ENCODE measurements around the gene KCNK10. TPM values are rescaled to one million over a fixed set of nuclear protein-coding genes. Genes with fewer than 3 reads are reported as not detected.

Gene KCNK10
- polyA plus RNA-seq, 1 donor: 0.04 TPM

- no peak for DNase-seq
Observed at GRCh38 chr14:88318406-88318805, 4.7 kb downstream of the KCNK10 start.

DNA sequence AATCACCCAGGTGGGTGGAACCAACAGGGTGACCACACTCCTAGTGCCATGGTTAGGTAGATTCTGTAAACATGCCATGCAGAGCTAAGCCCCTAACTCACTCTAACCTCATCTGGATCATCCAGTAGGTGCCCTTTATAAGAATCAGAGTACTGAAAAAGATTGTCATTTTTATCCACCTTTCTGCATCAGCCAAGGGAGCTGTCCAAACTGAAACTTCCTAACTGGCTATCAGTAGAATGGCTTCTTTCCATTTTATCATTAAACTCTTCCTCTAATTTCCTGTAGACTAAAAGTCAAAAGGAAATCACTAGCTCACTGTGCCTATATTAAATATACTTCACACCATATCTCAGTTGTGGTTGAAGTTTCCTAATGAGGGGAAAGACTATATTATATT is 6.5 kb downstream of the KCNK10 start:
- DNase-seq: no peak

DNA sequence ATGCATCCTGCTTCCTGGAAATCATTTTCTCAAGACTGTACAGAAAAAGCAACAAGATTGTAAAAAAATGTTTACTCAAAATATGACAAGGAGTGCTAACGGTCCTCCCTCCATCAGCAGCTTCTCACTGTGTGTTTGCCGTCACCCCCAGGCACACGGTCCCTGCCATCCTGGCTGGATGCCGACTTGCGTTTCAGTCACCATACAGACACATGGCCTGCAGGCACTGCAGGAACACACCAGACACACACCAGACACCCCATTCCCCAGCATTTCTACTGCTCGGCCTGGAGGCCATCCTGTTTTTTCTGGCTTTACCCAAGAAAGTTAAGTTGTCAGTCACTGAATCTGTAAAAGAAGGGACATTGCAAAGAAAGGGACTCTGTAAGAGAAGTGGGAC is 10.8 kb downstream of the KCNK10 start:
- DNase-seq: no peak

- DNase-seq: no peak
Observed at GRCh38 chr14:88311780-88312179, 11.3 kb downstream of the KCNK10 start.

DNA sequence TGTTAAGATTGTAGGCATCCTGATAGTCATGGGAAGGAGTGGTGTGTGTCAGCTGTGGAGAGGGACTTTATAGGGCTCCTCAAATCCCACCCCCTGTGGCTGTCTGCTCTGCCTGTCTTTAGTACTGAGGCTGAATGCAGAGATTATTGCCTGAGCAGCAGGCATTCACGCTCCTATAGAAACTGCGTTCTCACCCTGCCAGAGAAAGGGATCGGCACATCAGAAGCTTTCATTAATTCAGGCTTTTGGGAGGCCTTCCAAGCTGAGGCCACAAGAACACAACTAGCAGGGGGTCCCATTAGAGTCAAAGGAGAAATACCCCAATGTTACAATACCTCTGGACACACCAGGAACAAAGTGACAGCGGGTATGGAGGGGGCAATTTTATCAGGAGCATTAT is 12.6 kb downstream of the KCNK10 start:
- no peak for DNase-seq

DNA sequence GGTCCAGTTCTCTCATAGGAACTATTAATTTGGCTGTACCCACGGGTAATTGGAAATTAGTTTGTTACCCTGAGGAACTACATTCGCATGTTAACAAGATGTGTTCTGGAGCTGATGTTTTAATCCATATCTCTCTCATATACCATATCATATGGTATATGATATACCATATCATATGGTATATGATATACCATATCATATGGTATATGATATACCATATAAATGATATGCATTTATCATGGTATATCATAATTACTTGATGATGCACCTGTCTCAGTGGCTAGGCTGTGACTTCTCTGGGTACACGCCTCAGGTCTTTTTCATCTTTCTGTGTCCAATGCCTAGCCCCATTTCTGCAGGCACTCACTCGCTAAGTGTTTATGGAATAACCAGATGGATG is 13.0 kb downstream of the KCNK10 start:
- DNase-seq: no peak

- no peak for DNase-seq
Observed at GRCh38 chr14:88305528-88306322, 17.3 kb downstream of the KCNK10 start.

- DNase-seq: no peak
Observed at GRCh38 chr14:88303041-88303440, 20.0 kb downstream of the KCNK10 start.

DNA sequence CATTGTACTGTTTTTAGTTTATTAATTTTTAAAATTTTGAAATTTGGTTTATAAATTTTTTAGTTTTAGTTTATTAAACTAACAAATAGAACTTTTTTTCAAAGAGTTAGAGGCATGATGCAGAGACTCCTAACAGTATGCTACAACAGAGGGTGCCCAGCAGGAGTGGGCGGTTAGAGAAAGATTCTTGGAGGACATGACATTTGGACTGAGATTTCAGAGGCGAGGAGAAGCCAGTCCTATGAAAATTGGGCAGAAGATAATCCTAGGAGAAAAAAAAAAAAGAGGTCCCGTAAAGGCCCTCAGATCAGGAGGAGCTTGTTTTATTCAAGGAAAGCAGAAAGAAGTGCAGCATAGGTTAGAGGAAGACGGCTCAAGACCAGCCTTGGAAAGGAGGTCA is 21.7 kb downstream of the KCNK10 start:
- DNase-seq: no peak

GRCh38 chr14:88300817-88301216 is 22.3 kb downstream of the KCNK10 start:
- no peak for DNase-seq

GRCh38 chr14:88299865-88300530 is 23.1 kb downstream of the KCNK10 start:
- no peak for DNase-seq

GRCh38 chr14:88297306-88297705 is 25.8 kb downstream of the KCNK10 start:
- no peak for DNase-seq

DNA sequence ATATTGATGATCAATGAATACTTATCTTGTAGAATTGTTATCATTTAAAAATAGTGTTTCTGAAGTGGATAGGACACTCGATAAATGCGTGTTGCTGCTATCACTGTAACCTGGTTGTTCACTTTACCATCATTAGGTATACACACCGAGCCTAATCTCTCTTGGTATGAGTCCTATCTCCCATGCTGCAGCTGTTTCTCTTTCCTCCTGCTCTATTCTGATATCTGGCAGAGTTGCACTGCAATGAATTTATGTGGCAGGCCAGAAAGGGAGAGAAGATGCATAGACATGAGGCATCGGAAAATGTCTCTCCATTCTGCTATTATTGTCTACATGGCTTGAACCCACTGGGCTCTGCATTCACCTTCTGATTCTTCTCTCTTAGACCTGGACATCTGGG is 26.7 kb downstream of the KCNK10 start:
- DNase-seq: no peak

DNA sequence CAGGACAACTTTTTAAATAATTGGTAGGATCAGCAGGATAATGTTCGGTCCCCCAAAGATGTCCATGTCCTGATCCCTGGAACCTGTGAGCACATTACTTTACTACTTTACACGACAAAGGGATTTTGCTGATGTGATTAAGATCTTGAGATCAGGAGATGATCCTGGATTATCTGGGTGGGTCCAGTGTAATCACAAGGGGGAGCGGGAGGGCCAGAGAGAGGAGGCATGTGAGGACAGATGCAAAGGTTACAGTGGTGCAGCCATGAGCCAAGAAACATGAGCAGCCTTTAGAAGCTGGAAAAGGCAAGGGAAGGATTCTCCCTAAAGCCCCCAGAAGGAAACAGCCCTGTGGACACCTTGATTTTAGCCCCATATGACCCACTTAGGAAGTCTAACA is 33.1 kb downstream of the KCNK10 start:
- no peak for DNase-seq

DNA sequence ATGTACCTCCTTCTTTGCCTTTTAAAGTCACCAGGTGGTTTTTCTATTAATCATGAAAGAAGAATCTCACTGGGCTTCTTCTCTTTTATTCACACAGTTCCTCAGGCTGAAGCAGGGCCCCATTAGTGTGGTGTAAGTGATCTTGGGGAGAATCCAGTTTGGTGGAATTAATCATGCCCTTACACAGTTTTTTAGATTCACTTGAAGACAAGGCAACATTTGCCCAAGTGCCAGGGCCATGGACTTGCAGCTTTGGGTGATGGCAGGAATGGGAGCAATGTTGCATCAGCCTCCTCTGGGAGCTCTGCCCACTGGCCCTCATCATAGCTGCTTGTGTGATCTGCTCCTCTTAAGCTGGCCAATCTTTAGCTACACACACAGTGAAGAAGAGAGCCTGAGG is 33.8 kb downstream of the KCNK10 start:
- no peak for DNase-seq

DNA sequence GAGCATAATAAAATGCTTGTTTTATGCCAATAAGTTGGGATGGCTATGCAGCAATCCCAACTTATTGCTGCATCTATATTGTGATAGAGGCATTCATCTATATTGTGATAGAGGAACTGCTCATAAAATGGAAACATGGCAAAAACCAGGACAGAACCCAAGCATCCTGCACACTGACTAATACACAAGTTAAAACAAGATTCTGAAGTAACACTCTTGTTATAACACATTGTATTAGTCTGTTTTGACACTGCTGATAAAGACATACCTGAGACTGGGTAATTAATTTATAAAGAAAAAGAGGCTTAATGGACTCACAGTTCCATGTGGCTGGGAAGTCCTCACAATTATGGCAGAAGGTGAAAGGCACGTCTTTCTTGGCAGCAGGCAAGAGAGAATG is 36.8 kb downstream of the KCNK10 start:
- DNase-seq: no peak

- no peak for DNase-seq
Observed at GRCh38 chr14:88281447-88281846, 41.6 kb downstream of the KCNK10 start.

GRCh38 chr14:88276923-88277596 is 46.0 kb downstream of the KCNK10 start:
- no peak for DNase-seq

GRCh38 chr14:88272390-88273269 is 50.4 kb downstream of the KCNK10 start:
- no peak for DNase-seq

- no peak for DNase-seq
Observed at GRCh38 chr14:88271205-88271604, 51.9 kb downstream of the KCNK10 start.

DNA sequence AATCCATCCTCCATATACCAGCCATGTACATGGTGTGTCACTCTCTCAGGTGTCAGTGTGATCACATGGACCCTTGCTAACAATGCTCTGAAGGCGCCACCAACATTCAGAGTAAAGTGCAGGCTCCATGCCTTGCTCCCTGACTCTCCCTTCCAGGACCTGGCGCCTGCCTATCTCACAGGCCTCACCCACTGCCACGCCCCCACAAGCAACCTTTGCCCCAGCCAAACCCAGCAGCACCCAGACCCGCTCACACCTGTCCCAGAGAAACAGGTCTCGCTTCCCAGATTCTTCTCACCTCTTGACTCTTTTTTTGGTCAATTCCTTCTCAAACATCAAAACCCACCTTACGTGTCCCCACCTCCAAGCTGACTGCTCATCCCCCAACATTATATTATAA is 52.3 kb downstream of the KCNK10 start:
- DNase-seq: no peak

DNA sequence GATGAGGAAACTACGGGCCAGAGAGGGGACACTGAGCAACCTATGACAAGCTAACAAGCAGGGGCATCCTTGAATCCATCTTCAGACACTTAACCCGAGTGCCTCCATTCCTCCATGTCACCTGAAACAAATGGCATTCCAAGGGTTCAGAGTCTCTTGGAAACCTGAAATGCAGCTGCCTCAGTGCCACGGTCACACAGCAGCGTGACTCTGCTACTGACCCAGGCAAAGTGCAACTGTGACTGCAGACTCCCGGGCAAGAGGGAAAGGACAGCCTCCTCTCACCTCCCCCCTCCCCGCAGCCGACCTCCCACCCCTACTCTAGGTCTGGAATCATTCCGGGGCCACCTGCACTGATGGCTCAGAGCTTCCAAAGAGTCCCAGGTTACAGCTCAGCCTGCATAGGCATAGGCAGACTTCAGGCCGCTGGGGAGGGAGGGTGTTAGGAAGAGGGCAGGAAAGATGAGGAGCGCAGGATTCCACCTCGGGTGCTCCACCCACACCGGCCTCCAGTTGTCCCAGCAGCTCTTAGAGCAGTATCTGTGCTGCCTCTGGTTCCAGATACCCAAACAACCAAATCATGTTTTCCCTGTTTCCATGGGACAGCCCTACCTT is 53.2 kb downstream of the KCNK10 start:
- no peak for DNase-seq

All from hindlimb muscle (tissue), 1 donor.